ENCODE data around the gene SNX25. TPM values are rescaled to one million over a fixed set of nuclear protein-coding genes. Genes with fewer than 3 reads are reported as not detected.

SNX25 gene
- total and polyA plus RNA-seq, 2 of the 13 experiments (the other 11 are each of a cell fraction or from before 2014, with no cell fraction given): 23.4 to 23.5 TPM

DNA sequence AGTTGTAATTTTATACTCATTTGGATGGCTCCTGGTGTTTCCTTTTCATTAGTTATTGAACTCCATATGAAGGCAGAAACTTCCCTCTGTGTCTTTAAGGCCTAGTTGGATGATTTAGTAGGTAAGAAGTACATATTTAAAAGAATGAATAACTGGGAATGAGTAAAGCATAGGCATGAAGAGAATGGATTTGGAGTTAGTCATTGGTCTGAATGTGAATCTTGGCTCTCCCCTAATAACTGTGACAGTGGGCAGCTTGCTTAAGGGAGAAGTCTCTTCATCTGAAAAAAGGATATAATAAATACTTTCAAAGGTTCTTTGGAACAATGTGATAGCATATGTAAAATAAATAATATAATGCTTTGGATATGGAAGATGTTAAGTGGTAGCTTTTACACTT, 13.2 kb downstream of the SNX25 start:
- H3K27ac ChIP-seq (ENCODE audit: extremely low read length, insufficient read depth, low read length): no peak overlapping the region
- no peaks in the 10 kb centered on the region for H3K27me3 ChIP-seq (ENCODE audit: control insufficient read depth in 1 of 2, insufficient read depth in 2 of 2, low read length in 2 of 2)
- POLR2A ChIA-PET: no interaction called here
- H3K4me3 ChIP-seq (replicated peaks in 1 of 3; ENCODE audit: insufficient read depth in 1 of 3, low read depth in 2 of 3, low read length in 3 of 3): no peak overlapping the region
- peaks cover 18% of the 10 kb centered on the region; the same call in 1 of the 2 replicates for H4K20me1 ChIP-seq (ENCODE audit: insufficient read depth, low read length)
- DNase-seq (ENCODE audit: low spot score) (no peak), FAIRE-seq (no peak), ATAC-seq (no peak)
- intact Hi-C loops (cut with micrococcal nuclease; ENCODE audit: unreplicated experiment): no loop called here
- H3K9me3 ChIP-seq (ENCODE audit: low read length): no peaks in the 10 kb centered on the region
- no TSS peak for BruUV-seq (replicated peaks)
- no peak for TF ChIP-seq ZNF616 (CRISPR knock-in tag; IDR thresholded peaks at IDR 0.05; ENCODE audit: low read depth)
- no peak for TF ChIP-seq STAT5B (CRISPR knock-in tag; IDR thresholded peaks at IDR 0.05)
- no peak for TF ChIP-seq CHD2 (IDR thresholded peaks at IDR 0.05; ENCODE audit: low read depth, low read length)
- TF ChIP-seq ATAD3A (CRISPR knock-in tag; IDR thresholded peaks at IDR 0.05): no peak
- TF ChIP-seq, protein P1, sequence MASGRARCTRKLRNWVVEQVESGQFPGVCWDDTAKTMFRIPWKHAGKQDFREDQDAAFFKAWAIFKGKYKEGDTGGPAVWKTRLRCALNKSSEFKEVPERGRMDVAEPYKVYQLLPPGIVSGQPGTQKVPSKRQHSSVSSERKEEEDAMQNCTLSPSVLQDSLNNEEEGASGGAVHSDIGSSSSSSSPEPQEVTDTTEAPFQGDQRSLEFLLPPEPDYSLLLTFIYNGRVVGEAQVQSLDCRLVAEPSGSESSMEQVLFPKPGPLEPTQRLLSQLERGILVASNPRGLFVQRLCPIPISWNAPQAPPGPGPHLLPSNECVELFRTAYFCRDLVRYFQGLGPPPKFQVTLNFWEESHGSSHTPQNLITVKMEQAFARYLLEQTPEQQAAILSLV (CRISPR knock-in tag; IDR thresholded peaks at IDR 0.05; ENCODE audit: borderline replicate concordance): no peak
- TF ChIP-seq ZFYVE20 (CRISPR knock-in tag; IDR thresholded peaks at IDR 0.05; ENCODE audit: borderline replicate concordance, low read depth): no peak
- no peak for TF ChIP-seq JDP2 (CRISPR knock-in tag; IDR thresholded peaks at IDR 0.05; ENCODE audit: borderline replicate concordance)
- TF ChIP-seq TOE1 (CRISPR knock-in tag; IDR thresholded peaks at IDR 0.05): no peak
- TF ChIP-seq ZSCAN9 (CRISPR knock-in tag; IDR thresholded peaks at IDR 0.05; ENCODE audit: borderline replicate concordance): no peak
- TF ChIP-seq ZFX (CRISPR knock-in tag; IDR thresholded peaks at IDR 0.05; ENCODE audit: low read depth): no peak
- peaks cover 67% of the 10 kb centered on the region for H3K79me2 ChIP-seq (ENCODE audit: insufficient read depth, low read length)
- peaks cover 0 to 2% of the 10 kb centered on the region in 2 experiments; a peak in 1 of 5 replicates for H3K36me3 ChIP-seq (replicated peaks in 1 of 2; ENCODE audit: control insufficient read depth in 1 of 2, insufficient read depth in 2 of 2, low read length in 2 of 2)
- no peak overlapping the region for H3K4me2 ChIP-seq (ENCODE audit: low read depth, low read length)
- CTCF ChIA-PET (ENCODE audit: low intra/inter-chr PET ratio, low total read pairs): no interaction called here
- H3K9ac ChIP-seq (ENCODE audit: insufficient read depth, low read depth, low read length): no peak overlapping the region
- no peak overlapping the region for H2AFZ ChIP-seq (ENCODE audit: low read length)
- H3K4me1 ChIP-seq (ENCODE audit: insufficient read depth, low read length): peaks cover 24% of the 10 kb centered on the region
- in situ Hi-C loops (cut with HindIII; ENCODE audit: extremely low pct_ligation_motif_present, low pct_unique_long_range_greater_than_20kb): no loop called here
